NCI-H69 (cell line): ENCODE measurements around the gene N4BP3.
A peak's percentile ranks its signal among the peaks of the same experiment; 100 is the strongest.

Source experiments
- DNase-seq: peaks from one replicate; lab custom pipeline; 2025; lab: John Stamatoyannopoulos, UW

N4BP3 gene

GRCh38 chr5:178103612-178104011 lies 9.7 kb upstream of the N4BP3 start:
- no peak for DNase-seq

GRCh38 chr5:178104492-178104891 lies 8.8 kb upstream of the N4BP3 start:
- DNase-seq, result no peak

- DNase-seq, result no peak
Observed at GRCh38 chr5:178106086-178106485, 7.2 kb upstream of the N4BP3 start.

- DNase-seq, result no peak
Observed at GRCh38 chr5:178106556-178107239, 6.6 kb upstream of the N4BP3 start.

GRCh38 chr5:178107756-178108310 lies 5.5 kb upstream of the N4BP3 start:
- DNase-seq, result no peak

- DNase-seq, result no peak
Observed at GRCh38 chr5:178108446-178108845, 4.9 kb upstream of the N4BP3 start.

- no peak for DNase-seq
Observed at GRCh38 chr5:178108966-178109365, 4.4 kb upstream of the N4BP3 start.

- no peak for DNase-seq
Observed at GRCh38 chr5:178110511-178110910, 2.8 kb upstream of the N4BP3 start.

- no peak for DNase-seq
Observed at GRCh38 chr5:178111925-178112324, 1.4 kb upstream of the N4BP3 start.

GRCh38 chr5:178112545-178112944 lies 787 bp upstream of the N4BP3 start:
- DNase-seq, result no peak

- peak; percentile 38 for DNase-seq
Observed at GRCh38 chr5:178113841-178114324, 551 bp downstream of the N4BP3 start.

- DNase-seq, result peak; percentile 38
Observed at GRCh38 chr5:178114325-178115135, 1.2 kb downstream of the N4BP3 start.

GRCh38 chr5:178115136-178115813 lies 1.9 kb downstream of the N4BP3 start:
- no peak for DNase-seq

GRCh38 chr5:178115814-178116142 lies 2.4 kb downstream of the N4BP3 start:
- DNase-seq, result no peak

- no peak for DNase-seq
Observed at GRCh38 chr5:178116143-178116885, 3.0 kb downstream of the N4BP3 start.

- no peak for DNase-seq
Observed at GRCh38 chr5:178117923-178118701, 4.8 kb downstream of the N4BP3 start.

- DNase-seq, result no peak
Observed at GRCh38 chr5:178119915-178120606, 6.7 kb downstream of the N4BP3 start.

GRCh38 chr5:178120607-178121357 lies 7.5 kb downstream of the N4BP3 start:
- peak; percentile 98 for DNase-seq

GRCh38 chr5:178121391-178122276 lies 8.3 kb downstream of the N4BP3 start:
- no peak for DNase-seq
